Measurements from ENCODE around the gene ITGAV.

ITGAV gene

GRCh38 chr2:186617771-186618170 is 27.9 kb downstream of the ITGAV start:
- no peak for TF ChIP-seq CTCF (IDR thresholded peaks at IDR 0.05)

GRCh38 chr2:186618696-186619095 is 28.8 kb downstream of the ITGAV start:
- no peak for TF ChIP-seq CTCF (IDR thresholded peaks at IDR 0.05)

GRCh38 chr2:186623084-186623483 is 33.2 kb downstream of the ITGAV start:
- no peak for TF ChIP-seq CTCF (IDR thresholded peaks at IDR 0.05)

GRCh38 chr2:186624276-186624675 is 34.4 kb downstream of the ITGAV start:
- TF ChIP-seq CTCF (IDR thresholded peaks at IDR 0.05) = no peak

- no peak for TF ChIP-seq CTCF (IDR thresholded peaks at IDR 0.05)
Measured at GRCh38 chr2:186629250-186629996, 39.6 kb downstream of the ITGAV start.

- TF ChIP-seq CTCF (IDR thresholded peaks at IDR 0.05) = no peak
Measured at GRCh38 chr2:186632417-186632816, 42.6 kb downstream of the ITGAV start.

- TF ChIP-seq CTCF (IDR thresholded peaks at IDR 0.05) = no peak
Measured at GRCh38 chr2:186634701-186635100, 44.8 kb downstream of the ITGAV start.
